SJCRH30 (cell line): ENCODE measurements around the gene SLC29A3. TPM values are rescaled to one million over a fixed set of nuclear protein-coding genes. Genes with fewer than 3 reads are reported as not detected.

Source experiments
- DNase-seq, 2 experiments: peaks; one replicate each; pipeline ENCODE4 v3.0.0-alpha.2; 2015 to 2020
- H3K27ac ChIP-seq: fragments of 250-450 bp; sonication (Bioruptor Pico); 2 replicates; pipeline ENCODE4 v1.5.1; 2020; ENCODE audit warnings: mild to moderate bottlenecking, moderate library complexity
- H3K27me3 ChIP-seq: fragments of 250-450 bp; sonication (Bioruptor Pico); 2 replicates; pipeline ENCODE4 v1.5.1; 2020; ENCODE audit warnings: mild to moderate bottlenecking, moderate library complexity
- H3K36me3 ChIP-seq: fragments of 250-450 bp; sonication (Bioruptor Pico); 2 replicates; pipeline ENCODE4 v1.5.1; 2020; ENCODE audit warnings: mild to moderate bottlenecking, moderate library complexity
- H3K4me1 ChIP-seq: fragments of 250-450 bp; sonication (Bioruptor Pico); 2 replicates; pipeline ENCODE4 v1.5.1; 2020; ENCODE audit warnings: mild to moderate bottlenecking, moderate library complexity
- H3K4me3 ChIP-seq: fragments of 250-450 bp; sonication (Bioruptor Pico); 2 replicates; pipeline ENCODE4 v1.5.1; 2020; ENCODE audit warnings: mild to moderate bottlenecking, moderate library complexity
- H3K9me3 ChIP-seq: fragments of 250-450 bp; sonication (Bioruptor Pico); replicated peaks from 2 replicates; pipeline ENCODE4 v1.5.1; 2020; ENCODE audit warnings: mild to moderate bottlenecking, moderate library complexity
- total RNA-seq: library from RNA; depleted of rRNA; stranded (reverse); fragments of >200 nt; shearing (Covaris generic); gene quantifications from 2 replicates; pipeline ENCODE4 v1.2.3, GENCODE V29; 2014

Gene SLC29A3
- total RNA-seq, 1 experiment from 2014 or later, result 1.8 TPM

DNA sequence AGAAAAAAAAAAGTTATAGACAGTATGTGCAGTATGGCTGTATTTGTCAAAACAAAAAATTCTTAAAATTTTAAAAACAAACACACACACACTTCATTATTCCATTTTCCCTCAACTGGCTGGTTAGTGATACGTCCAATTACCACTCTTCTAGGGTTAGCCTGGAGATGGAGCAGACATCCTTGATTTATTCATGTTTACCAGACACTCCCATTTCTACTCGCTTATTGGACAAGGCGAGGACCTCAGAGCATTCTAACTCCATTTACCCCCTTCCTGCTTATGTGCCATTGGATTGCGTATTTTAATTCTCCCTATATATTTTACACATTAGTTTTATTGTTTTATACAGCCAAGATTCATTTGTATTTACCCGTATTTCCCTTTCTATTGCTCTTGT lies 69.1 kb downstream of the SLC29A3 start:
- H3K36me3 ChIP-seq, result no peaks in the 10 kb centered on the region
- DNase-seq, result no peak
- no peaks in the 10 kb centered on the region for H3K4me1 ChIP-seq
- no peak overlapping the region for H3K27ac ChIP-seq
- H3K9me3 ChIP-seq, result no peaks in the 10 kb centered on the region
- no peaks in the 10 kb centered on the region for H3K27me3 ChIP-seq
- no peak overlapping the region for H3K4me3 ChIP-seq

DNA sequence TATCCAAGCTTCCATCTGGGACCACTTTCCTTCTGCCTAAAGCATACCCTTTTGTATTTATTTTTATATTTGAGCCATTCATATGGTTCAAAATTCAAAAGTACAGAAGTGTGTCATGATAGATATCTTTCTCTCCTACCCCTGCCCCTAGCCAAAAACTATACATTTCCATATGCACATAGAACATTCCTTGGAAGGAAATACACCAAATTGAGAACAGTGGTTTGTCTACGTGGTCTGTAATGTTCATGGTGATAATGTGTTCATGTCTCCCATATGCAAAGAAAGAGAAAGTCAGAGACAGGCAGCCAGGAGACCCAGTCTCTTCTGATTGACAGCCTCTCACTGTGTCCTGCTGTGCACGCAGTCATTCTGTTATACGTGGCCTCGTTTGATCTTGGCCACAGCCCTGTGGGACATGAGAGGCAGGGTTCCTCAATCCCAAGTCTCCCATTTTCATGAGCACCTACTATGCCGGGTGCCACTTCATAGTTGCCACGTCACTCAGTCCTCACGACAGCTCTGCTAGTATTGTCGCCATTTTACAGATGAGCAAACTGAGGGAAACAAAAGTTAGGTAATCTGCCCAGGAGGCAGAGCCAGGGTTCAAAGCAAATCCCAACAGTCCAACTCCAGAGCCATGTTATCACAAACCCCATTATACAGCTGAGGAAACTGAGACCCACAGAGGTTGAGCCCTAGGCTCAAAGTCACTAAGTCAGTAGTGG lies 69.7 kb downstream of the SLC29A3 start:
- no peak for DNase-seq
- Histone ChIP-seq H3K27me3 (no peaks in the 10 kb centered on the region), H3K36me3 (no peaks in the 10 kb centered on the region), H3K4me3 (no peak overlapping the region), H3K9me3 (no peaks in the 10 kb centered on the region), H3K27ac (no peak overlapping the region), H3K4me1 (no peaks in the 10 kb centered on the region)

DNA sequence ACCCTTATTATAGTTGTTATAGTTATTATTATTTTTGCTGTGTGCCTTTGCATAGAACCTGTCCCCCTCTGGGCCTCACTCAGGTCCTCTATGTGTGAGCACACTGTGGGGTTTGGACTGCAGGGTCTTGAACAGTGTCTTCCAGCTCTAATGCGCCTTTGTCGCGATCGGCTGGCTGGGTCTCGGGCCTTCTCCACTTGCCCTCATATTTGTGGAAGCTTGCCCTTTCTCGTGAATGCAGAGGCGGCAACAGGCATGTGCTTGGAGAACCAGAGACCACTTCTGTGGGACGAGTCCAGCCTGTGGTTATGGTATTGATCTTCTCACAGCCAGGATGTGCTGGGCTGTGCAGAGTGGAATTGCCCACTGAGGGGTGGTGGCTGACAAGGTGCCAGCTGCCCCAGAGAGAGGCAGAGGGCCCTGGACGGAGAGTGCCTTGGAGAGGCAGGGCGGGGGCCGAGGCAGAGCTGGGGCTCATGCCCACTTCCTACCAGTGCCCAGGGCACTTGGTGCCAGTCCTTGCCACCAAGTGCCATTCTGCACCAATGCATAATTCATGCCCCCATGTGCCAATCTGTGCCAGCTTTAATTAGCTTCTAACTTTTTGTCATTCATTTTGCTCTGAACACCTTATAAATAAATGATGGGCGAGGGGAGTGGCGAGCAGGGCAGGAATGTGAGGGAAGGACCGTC lies 70.9 kb downstream of the SLC29A3 start:
- no peaks in the 10 kb centered on the region for H3K9me3 ChIP-seq
- no peaks in the 10 kb centered on the region for H3K36me3 ChIP-seq
- H3K4me1 ChIP-seq, result no peaks in the 10 kb centered on the region
- no peaks in the 10 kb centered on the region for H3K27me3 ChIP-seq
- H3K4me3 ChIP-seq, result no peak overlapping the region
- DNase-seq, result no peak
- no peak overlapping the region for H3K27ac ChIP-seq

DNA sequence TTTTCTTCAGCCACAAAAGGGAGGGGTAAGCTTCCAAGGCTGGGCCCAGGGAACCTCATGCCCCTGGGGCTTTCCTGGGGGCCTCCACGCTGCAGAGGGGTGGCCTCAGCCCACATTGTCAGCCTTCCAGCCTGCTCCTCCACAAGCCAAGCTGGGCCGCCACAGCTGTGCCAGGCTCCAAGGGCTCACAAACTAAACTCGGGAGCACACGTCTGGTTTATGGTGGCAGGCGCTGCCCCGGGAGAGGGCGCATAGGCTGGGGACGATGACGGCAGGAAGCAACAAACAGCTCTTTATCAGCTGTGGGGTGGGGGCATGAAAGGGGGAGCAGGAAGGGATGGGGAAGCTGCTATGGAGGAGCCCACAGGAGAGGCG lies 71.4 kb downstream of the SLC29A3 start:
- Histone ChIP-seq H3K4me1 (no peaks in the 10 kb centered on the region), H3K4me3 (no peak overlapping the region), H3K27me3 (no peaks in the 10 kb centered on the region), H3K9me3 (no peaks in the 10 kb centered on the region), H3K36me3 (no peaks in the 10 kb centered on the region), H3K27ac (no peak overlapping the region)
- DNase-seq, result no peak

DNA sequence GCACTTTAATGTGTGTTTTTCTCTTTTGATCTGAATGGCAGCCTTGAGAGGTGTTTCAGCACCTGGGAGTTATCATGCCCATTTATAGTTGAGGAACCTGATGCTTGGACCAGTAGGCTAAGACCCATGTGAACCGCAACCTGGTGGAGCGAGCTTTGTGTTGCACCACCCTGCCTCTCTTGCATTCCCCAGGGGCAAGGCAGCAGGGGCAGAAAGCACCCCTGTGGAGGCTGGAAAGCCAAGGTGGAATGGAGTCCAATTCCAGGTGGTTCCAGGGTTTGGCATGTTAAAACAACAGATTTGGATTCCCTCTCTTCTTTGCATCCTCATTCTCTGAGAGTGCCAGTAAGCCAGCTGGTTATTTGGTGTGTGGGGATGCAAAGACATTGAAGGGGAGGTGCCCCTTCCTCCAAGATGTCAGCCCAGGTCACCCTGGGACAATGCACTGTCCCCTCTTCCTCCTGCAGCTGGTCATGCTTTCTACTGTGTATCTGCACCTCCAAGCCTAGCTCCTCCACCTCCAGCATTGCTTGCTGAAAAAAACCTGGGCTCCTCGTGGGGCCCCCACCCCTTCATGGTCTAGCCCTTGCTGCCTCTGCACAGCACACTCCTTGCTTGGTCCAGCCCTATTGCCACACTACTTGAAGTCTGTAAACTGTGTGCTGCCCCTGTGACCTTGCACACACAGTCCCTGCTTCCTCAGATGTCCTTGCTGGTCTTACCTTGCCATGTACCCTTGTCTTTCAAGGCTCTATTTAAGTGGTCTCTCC lies 72.0 kb downstream of the SLC29A3 start:
- no peaks in the 10 kb centered on the region for H3K36me3 ChIP-seq
- H3K9me3 ChIP-seq, result no peaks in the 10 kb centered on the region
- H3K27ac ChIP-seq, result no peak overlapping the region
- DNase-seq, result no peak
- H3K4me3 ChIP-seq, result no peak overlapping the region
- 0 out of 2 replicates have a peak, but pooled peaks cover 3% of the 10 kb centered on the region for H3K27me3 ChIP-seq
- H3K4me1 ChIP-seq, result no peaks in the 10 kb centered on the region

DNA sequence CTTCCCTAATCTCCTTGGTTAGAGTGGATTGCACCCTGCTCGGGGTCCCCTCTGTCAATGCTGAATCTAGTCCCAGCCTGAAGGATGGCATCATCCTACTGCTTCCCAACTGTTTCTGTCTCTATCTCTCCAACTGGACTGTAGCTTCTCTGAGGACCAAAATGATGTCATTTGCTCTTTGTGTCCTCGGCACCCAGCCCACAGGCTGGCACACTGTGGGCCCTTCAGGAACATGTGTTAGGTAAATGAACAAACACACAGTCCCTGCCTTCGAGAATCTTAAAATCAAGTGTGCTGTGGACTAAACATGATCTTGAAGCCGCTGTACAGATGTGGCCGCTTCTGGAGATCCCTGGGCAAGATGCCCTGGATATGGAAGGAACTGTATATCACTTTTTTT lies 72.6 kb downstream of the SLC29A3 start:
- Histone ChIP-seq H3K9me3 (no peaks in the 10 kb centered on the region), H3K36me3 (no peaks in the 10 kb centered on the region), H3K27ac (no peak overlapping the region), H3K4me3 (no peak overlapping the region), H3K4me1 (no peaks in the 10 kb centered on the region), H3K27me3 (0 out of 2 replicates have a peak, but pooled peaks cover 3% of the 10 kb centered on the region)
- no peak for DNase-seq

DNA sequence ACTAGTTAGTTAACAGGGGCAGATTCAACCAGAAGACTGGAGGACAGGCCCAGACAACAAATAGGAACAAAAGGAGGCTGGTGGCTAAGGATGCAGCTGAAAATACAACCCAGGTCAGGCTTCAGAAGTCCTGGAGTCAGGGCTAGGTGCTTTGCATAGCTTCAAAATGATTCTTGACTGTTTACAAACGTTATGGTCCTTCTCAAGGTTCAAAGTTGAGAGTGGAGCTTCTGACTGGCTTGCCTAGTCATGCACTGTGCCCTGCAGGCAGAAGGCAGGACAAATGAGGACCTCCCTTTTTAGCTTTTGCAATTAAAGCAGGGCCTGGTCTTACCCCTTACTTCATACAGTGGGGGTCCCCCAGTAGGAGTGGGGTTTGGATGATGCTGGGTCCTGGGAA lies 73.2 kb downstream of the SLC29A3 start:
- Histone ChIP-seq H3K4me3 (no peak overlapping the region), H3K9me3 (no peaks in the 10 kb centered on the region), H3K36me3 (no peaks in the 10 kb centered on the region), H3K27ac (no peak overlapping the region), H3K27me3 (0 out of 2 replicates have a peak, but pooled peaks cover 3% of the 10 kb centered on the region), H3K4me1 (no peaks in the 10 kb centered on the region)
- no peak for DNase-seq

DNA sequence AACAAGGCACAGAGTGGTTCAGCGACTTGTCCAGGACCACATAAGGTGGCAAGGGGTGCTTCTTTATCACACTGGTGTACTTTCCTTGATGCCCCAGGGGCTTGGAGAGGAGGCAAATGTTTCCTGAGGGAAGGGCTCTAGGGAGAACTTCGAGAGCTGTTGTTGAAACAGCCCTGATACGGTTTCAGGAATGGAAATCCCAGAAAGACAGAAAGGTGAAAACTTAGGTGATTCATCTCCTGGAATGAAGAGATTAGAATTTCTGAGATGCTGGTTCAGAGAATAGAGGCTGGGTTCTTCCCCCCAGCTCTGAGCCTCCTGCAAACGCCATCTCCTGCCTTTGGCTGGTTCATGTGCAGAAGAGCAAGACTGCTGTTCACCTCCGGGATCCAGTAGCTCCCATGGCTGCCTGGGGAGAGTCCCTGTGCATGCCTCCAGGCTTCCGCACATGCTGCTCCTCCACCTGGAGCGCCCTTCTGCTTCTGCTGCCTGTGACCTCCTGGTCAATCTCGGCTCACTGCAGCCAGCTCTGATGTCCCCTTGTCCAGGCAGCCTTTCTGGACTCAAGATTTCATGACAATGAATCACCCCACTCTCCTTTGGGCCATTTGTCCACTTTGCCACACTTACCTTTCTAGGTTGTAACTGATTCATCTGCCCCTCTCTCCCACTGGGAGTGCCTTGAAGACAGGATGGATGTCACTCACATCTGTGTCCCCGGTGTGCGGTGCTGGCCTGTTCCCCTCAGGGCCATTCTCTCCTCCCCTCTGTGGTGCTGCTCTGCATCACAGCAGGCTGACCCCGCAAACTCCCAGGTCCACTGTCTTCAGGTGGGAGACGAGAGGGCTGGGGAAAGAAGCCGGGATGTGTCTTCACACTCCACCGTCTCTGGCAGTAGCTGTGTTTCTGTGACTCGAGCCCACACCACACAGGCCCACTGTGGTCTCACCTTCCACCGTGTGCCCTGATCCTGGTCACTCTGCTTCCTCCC lies 74.0 kb downstream of the SLC29A3 start:
- Histone ChIP-seq H3K27me3 (0 out of 2 replicates have a peak, but pooled peaks cover 3% of the 10 kb centered on the region), H3K4me1 (no peaks in the 10 kb centered on the region), H3K9me3 (no peaks in the 10 kb centered on the region), H3K27ac (no peak overlapping the region), H3K4me3 (no peak overlapping the region), H3K36me3 (no peaks in the 10 kb centered on the region)
- no peak for DNase-seq

DNA sequence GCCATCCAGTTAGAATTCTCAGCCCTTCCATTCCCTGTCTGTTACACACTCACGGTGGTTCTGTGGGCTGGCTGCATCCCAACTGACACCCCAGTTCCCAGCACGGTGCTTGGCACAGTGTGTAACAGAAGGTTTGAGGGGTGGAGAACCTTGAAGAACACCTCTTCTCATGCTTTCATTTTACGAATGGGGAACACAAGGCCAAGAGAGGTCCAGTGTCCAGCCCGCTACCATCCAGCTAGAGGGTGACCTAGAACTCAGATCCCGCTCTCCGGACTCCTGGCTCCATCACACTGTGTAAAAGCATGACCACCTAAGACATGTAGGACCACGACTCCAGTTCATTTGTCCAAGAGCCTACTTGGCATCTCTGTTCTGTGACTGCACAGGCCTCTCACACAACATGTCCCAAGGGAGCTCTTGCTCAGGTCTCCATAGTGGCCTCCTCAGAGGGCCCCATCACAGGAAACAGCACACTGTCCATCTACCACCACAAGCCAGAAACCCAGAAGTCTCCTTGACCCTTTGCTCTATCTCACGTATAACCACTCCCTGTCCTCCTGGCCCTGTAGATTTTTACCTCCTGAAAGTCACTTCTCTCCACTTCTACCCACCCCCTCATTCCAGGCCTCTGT lies 74.9 kb downstream of the SLC29A3 start:
- H3K4me3 ChIP-seq, result no peak overlapping the region
- H3K36me3 ChIP-seq, result no peaks in the 10 kb centered on the region
- no peak for DNase-seq
- 0 out of 2 replicates have a peak, but pooled peaks cover 3% of the 10 kb centered on the region for H3K27me3 ChIP-seq
- no peak overlapping the region for H3K27ac ChIP-seq
- no peaks in the 10 kb centered on the region for H3K9me3 ChIP-seq
- H3K4me1 ChIP-seq, result no peaks in the 10 kb centered on the region

DNA sequence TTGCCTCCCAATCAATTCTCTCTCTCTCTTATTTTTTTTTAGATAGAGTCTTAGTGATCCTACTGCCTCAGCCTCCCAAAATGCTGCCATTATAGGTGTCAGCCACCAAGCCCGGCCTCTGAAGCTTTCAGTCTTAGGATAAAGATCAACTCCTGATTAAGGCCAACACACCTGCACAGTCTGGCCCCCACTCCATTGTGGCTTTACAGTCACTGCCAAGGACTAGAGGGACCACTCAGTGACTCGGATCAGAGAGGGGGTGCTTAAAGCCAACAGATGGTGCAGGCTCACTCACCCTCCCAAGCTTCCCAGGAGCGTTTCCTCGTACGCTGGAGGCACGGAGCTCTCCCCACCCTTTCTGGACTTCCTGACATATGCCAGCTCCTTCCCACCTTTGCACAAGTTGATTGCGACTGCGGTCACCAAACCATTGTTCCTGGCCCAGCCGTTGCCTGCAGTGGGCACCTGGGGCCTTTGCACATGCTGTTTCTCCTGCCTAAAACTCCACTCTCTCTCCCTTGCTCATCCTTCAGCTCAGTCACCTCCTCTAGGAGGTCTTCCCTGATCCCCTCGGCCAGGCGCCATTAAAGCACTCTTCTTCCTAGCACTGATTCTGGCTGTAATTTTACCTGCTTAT lies 76.0 kb downstream of the SLC29A3 start:
- Histone ChIP-seq H3K4me1 (no peaks in the 10 kb centered on the region), H3K36me3 (no peaks in the 10 kb centered on the region), H3K27ac (no peak overlapping the region), H3K9me3 (no peaks in the 10 kb centered on the region), H3K27me3 (0 out of 2 replicates have a peak, but pooled peaks cover 3% of the 10 kb centered on the region), H3K4me3 (no peak overlapping the region)
- no peak for DNase-seq

DNA sequence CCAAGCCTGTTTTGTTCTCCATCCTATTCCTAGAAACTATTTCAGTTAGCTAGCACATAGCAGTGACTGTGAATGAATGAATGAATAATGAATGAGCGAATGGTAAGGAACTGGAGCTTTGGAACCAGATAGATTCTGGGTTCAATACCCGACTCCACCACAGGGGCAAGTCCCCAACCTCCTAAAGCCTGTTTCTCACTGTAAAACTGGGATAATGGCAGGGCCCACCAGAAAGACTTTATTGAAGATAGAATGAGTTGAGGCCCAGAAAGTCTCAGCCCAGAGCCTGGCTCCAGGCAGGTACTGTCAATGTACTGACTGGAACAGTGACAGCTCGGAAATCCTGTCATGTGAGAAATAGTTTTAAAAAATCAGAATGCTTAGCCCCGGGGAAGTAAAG lies 76.6 kb downstream of the SLC29A3 start:
- Histone ChIP-seq H3K27me3 (0 out of 2 replicates have a peak, but pooled peaks cover 3% of the 10 kb centered on the region), H3K4me1 (no peaks in the 10 kb centered on the region), H3K4me3 (no peak overlapping the region), H3K36me3 (no peaks in the 10 kb centered on the region), H3K9me3 (no peaks in the 10 kb centered on the region), H3K27ac (no peak overlapping the region)
- no peak for DNase-seq

DNA sequence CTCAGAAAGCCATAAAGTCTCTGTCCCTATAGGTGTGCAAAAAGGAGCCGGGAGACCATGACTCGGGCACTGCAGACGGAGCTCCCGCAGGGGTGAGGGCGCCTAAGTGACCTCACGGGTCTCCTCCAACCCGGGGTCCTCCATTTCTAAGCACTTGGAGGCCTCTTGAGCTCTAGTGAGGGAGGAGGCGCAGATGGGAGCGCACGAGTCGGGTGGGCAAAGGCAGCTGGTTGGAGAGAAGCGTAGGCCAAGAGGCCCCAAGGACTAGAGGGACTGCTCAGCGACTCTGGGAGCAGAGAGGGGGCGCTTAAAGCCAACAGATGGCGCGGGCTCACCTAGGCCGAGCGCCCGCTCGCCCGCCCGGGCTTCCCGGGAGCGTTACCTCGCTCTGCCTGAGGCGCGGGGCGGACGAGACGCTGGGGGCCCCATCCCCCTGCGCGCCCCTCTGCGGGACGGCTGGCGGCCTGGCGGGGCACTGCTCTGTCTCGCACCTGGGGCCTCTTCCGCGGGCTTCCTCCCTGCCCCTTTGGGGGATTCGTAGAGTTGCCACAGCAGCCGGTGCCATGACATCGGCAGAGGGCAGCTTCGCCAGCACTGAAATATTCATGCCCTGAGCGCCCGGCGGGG lies 77.1 kb downstream of the SLC29A3 start:
- H3K4me3 ChIP-seq, result peak overlapping the region; percentile 50
- H3K27ac ChIP-seq, result no peak overlapping the region
- DNase-seq, result peak; percentile 59 to 74
- H3K4me1 ChIP-seq, result no peaks in the 10 kb centered on the region
- H3K36me3 ChIP-seq, result no peaks in the 10 kb centered on the region
- H3K27me3 ChIP-seq, result 0 out of 2 replicates have a peak, but pooled peaks cover 3% of the 10 kb centered on the region
- no peaks in the 10 kb centered on the region for H3K9me3 ChIP-seq

DNA sequence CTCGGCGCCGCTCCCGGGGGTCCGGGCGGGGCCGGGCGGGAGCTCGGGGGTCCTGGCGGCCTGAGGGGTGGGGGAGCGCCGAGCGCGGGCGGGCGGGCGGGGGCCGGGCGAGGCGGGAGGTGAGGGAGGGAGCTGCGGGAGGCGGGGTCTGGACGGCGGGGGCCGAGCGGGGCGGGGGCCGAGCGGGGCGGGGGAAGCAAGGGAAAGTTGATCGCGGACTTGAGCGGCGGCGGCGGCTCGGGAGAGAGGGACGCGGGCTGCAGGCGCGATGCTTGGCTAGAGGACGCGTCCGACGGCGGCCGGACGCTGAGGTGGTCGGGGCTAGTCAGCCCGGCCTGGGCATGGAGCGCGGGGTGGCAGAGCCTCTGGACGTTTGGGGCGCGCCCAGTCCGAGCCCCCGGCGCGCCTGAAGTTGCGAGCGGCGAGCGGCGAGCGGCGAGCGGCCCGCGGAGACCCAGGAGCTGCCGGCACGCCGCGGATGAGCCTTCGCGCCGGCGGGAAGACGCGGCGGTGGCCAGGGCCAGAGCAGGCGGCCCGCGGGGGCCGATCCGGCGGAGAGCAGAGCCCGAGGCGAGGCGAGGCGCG lies 77.7 kb downstream of the SLC29A3 start, which contains the start of gene CDH23:
CDH23 (plus strand) TSS at position 210 of the 585 bp plus-strand sequence. CDS start 42,912 bp downstream, outside the sequence.
- no peaks in the 10 kb centered on the region for H3K9me3 ChIP-seq
- no peaks in the 10 kb centered on the region for H3K36me3 ChIP-seq
- H3K27me3 ChIP-seq, result 0 out of 2 replicates have a peak, but pooled peaks cover 3% of the 10 kb centered on the region
- peak within 1 kb of the TSS; percentile 50 for H3K4me3 ChIP-seq
- H3K4me1 ChIP-seq, result no peaks in the 10 kb centered on the region
- DNase-seq, result peak; percentile 32 to 33
- no peak within 1 kb of the TSS for H3K27ac ChIP-seq
